OCI-LY3 (cell line): ENCODE results near the gene LONRF3.

Experiments
- H2AFZ ChIP-seq: fragments of 200-600, 300-600 bp; shearing (Covaris generic); 2 replicates; pipeline ENCODE4 v1.6.0; 2014; ENCODE audit warnings: antibody characterized with exemption, low read depth, low read length
- H3K27ac ChIP-seq: fragments of 200-600, 300-600 bp; sonication (generic); 2 replicates; pipeline ENCODE4 v1.5.1; 2014; ENCODE audit warnings: mild to moderate bottlenecking, low read length, moderate library complexity, mixed read lengths
- H3K27me3 ChIP-seq: fragments of 200-600, 300-600 bp; sonication (generic); 2 replicates; pipeline ENCODE4 v1.6.1; 2014; ENCODE audit warnings: low read depth, low read length, mixed read lengths
- H3K36me3 ChIP-seq: fragments of 200-600, 300-600 bp; sonication (generic); replicated peaks from 2 replicates; pipeline ENCODE3; 2014; ENCODE audit warnings: low read depth, low read length, mixed read lengths
- H3K4me1 ChIP-seq: fragments of 300-600, 200-600 bp; sonication (generic); 2 replicates; pipeline ENCODE4 v1.6.1; 2014; ENCODE audit warnings: low read length, mixed read lengths
- H3K4me2 ChIP-seq: fragments of 200-600, 300-600 bp; sonication (generic); 2 replicates; pipeline ENCODE4 v1.6.1; 2014; ENCODE audit warnings: low read length, mixed read lengths
- H3K4me3 ChIP-seq: fragments of 300-600, 200-600 bp; sonication (generic); 2 replicates; pipeline ENCODE4 v1.5.1; 2014; ENCODE audit warnings: antibody characterized with exemption, mild to moderate bottlenecking, low read length, moderate library complexity
- H3K79me2 ChIP-seq: fragments of 300-600, 200-600 bp; shearing (Covaris generic); 2 replicates; pipeline ENCODE4 v1.6.1; 2014; ENCODE audit warnings: mild to moderate bottlenecking, low read length, mixed read lengths
- H3K9ac ChIP-seq: fragments of 300-600, 200-600 bp; shearing (Covaris generic); 2 replicates; pipeline ENCODE4 v1.6.0; 2014; ENCODE audit warnings: mild to moderate bottlenecking, low read length, moderate library complexity
- H3K9me3 ChIP-seq: fragments of 200-600, 300-600 bp; shearing (Covaris generic); 2 replicates; pipeline ENCODE4 v1.6.1; 2014; ENCODE audit warnings: low read length, mixed read lengths; ENCODE audit not compliant: insufficient read depth
- H4K20me1 ChIP-seq: fragments of 200-600, 300-600 bp; sonication (generic); 2 replicates; pipeline ENCODE4 v1.6.1; 2016; ENCODE audit warnings: low read length, mixed read lengths; ENCODE audit not compliant: insufficient read depth
- CTCF ChIP-seq: fragments of 200-600, 300-600 bp; sonication (generic); IDR thresholded peaks from 2 replicates; pipeline ENCODE4 v1.5.1; 2014; ENCODE audit warnings: antibody characterized with exemption, low read length, low read depth
- EZH2phosphoT487 ChIP-seq: fragments of 200-600 bp; shearing (Covaris generic); IDR thresholded peaks from 2 replicates; pipeline ENCODE4 v1.6.1; 2018; ENCODE audit warnings: antibody characterized with exemption, mixed run types, low read depth

The LONRF3 gene

GRCh38 chrX:119009071-119009470, 34.7 kb downstream of the LONRF3 start:
- TF ChIP-seq EZH2phosphoT487 = no peak
- TF ChIP-seq CTCF = no peak
- H3K36me3 ChIP-seq = no peaks in the 10 kb centered on the region
- H3K9ac ChIP-seq = no peak overlapping the region
- no peaks in the 10 kb centered on the region for H4K20me1 ChIP-seq
- H2AFZ ChIP-seq = no peak overlapping the region
- H3K9me3 ChIP-seq = no peaks in the 10 kb centered on the region
- H3K79me2 ChIP-seq = no peaks in the 10 kb centered on the region
- H3K4me1 ChIP-seq = peaks cover 12% of the 10 kb centered on the region
- peaks cover 6% of the 10 kb centered on the region for H3K27me3 ChIP-seq
- H3K4me2 ChIP-seq = no peak overlapping the region
- no peak overlapping the region for H3K27ac ChIP-seq
- H3K4me3 ChIP-seq = no peak overlapping the region

- Histone ChIP-seq H3K9ac (no peak overlapping the region), H3K4me1 (peaks cover 18% of the 10 kb centered on the region), H3K27me3 (no peaks in the 10 kb centered on the region; the same call in 1 of the 2 replicates), H4K20me1 (no peaks in the 10 kb centered on the region), H3K4me3 (no peak overlapping the region), H2AFZ (no peak overlapping the region), H3K9me3 (no peaks in the 10 kb centered on the region), H3K4me2 (no peak overlapping the region), H3K79me2 (no peaks in the 10 kb centered on the region), H3K36me3 (no peaks in the 10 kb centered on the region), H3K27ac (no peak overlapping the region)
- TF ChIP-seq CTCF = no peak
- TF ChIP-seq EZH2phosphoT487 = no peak
Measured at GRCh38 chrX:119010491-119010890, 36.1 kb downstream of the LONRF3 start.

GRCh38 chrX:119013164-119013563, 38.7 kb downstream of the LONRF3 start:
- peaks cover 33% of the 10 kb centered on the region for H3K4me1 ChIP-seq
- no peak overlapping the region for H2AFZ ChIP-seq
- no peaks in the 10 kb centered on the region for H4K20me1 ChIP-seq
- no peak overlapping the region for H3K27ac ChIP-seq
- H3K27me3 ChIP-seq = no peaks in the 10 kb centered on the region; the same call in 1 of the 2 replicates
- peaks cover 11% of the 10 kb centered on the region for H3K36me3 ChIP-seq
- TF ChIP-seq CTCF (no peak), EZH2phosphoT487 (no peak)
- H3K9me3 ChIP-seq = peaks cover 12% of the 10 kb centered on the region; the same call in 1 of the 2 replicates
- no peak overlapping the region for H3K9ac ChIP-seq
- no peaks in the 10 kb centered on the region for H3K79me2 ChIP-seq
- no peak overlapping the region for H3K4me2 ChIP-seq
- no peak overlapping the region for H3K4me3 ChIP-seq

GRCh38 chrX:119015407-119016237, 41.2 kb downstream of the LONRF3 start:
- no peak overlapping the region for H2AFZ ChIP-seq
- no peaks in the 10 kb centered on the region for H3K27me3 ChIP-seq
- H3K79me2 ChIP-seq = no peaks in the 10 kb centered on the region
- H3K9me3 ChIP-seq = peaks cover 12% of the 10 kb centered on the region; the same call in 1 of the 2 replicates
- peak overlapping the region; percentile 83 for H3K4me2 ChIP-seq
- H3K4me3 ChIP-seq = peak overlapping the region; percentile 55
- TF ChIP-seq CTCF (no peak), EZH2phosphoT487 (no peak)
- peaks cover 11% of the 10 kb centered on the region for H3K36me3 ChIP-seq
- peak overlapping the region; percentile 90 for H3K27ac ChIP-seq
- H3K9ac ChIP-seq = peak overlapping the region; percentile 19; the same call in 1 of the 2 replicates
- no peaks in the 10 kb centered on the region for H4K20me1 ChIP-seq
- H3K4me1 ChIP-seq = peaks cover 38% of the 10 kb centered on the region
